ENCODE measurements around the gene ABTB2.

ABTB2 gene

DNA sequence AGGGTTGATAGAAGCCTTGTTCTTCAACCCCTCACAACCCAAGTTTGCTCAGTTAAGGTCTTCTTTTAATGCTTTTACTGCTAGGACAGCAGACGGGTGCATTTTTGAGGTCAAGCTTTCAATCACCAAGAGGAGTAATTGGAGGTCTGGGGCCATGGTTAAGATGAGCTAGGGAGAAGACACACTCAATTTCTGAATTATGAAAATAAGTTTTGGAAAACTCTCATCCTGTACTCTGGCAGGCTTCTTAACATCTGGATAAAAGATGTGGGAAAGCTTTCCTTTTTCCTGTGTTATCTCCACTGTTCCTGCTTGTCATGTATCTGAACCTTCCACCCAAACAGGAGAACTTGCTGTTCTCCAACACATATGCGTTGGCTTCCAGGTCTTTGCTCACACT, 9.7 kb downstream of the ABTB2 start:
- TF ChIP-seq ZNF8 (CRISPR knock-in tag; IDR thresholded peaks at IDR 0.05) = no peak
- no peak for TF ChIP-seq GLIS3 (CRISPR knock-in tag; IDR thresholded peaks at IDR 0.05)
- TF ChIP-seq ARNTL (CRISPR knock-in tag; IDR thresholded peaks at IDR 0.05; ENCODE audit: borderline replicate concordance, low read depth) = no peak
- TF ChIP-seq ZNF70 (CRISPR knock-in tag; IDR thresholded peaks at IDR 0.05) = no peak
- TF ChIP-seq, protein P1, sequence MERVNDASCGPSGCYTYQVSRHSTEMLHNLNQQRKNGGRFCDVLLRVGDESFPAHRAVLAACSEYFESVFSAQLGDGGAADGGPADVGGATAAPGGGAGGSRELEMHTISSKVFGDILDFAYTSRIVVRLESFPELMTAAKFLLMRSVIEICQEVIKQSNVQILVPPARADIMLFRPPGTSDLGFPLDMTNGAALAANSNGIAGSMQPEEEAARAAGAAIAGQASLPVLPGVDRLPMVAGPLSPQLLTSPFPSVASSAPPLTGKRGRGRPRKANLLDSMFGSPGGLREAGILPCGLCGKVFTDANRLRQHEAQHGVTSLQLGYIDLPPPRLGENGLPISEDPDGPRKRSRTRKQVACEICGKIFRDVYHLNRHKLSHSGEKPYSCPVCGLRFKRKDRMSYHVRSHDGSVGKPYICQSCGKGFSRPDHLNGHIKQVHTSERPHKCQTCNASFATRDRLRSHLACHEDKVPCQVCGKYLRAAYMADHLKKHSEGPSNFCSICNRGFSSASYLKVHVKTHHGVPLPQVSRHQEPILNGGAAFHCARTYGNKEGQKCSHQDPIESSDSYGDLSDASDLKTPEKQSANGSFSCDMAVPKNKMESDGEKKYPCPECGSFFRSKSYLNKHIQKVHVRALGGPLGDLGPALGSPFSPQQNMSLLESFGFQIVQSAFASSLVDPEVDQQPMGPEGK (CRISPR knock-in tag; IDR thresholded peaks at IDR 0.05; ENCODE audit: borderline replicate concordance) = no peak
- TF ChIP-seq, protein P2, sequence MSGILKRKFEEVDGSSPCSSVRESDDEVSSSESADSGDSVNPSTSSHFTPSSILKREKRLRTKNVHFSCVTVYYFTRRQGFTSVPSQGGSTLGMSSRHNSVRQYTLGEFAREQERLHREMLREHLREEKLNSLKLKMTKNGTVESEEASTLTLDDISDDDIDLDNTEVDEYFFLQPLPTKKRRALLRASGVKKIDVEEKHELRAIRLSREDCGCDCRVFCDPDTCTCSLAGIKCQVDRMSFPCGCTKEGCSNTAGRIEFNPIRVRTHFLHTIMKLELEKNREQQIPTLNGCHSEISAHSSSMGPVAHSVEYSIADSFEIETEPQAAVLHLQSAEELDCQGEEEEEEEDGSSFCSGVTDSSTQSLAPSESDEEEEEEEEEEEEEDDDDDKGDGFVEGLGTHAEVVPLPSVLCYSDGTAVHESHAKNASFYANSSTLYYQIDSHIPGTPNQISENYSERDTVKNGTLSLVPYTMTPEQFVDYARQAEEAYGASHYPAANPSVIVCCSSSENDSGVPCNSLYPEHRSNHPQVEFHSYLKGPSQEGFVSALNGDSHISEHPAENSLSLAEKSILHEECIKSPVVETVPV (CRISPR knock-in tag; IDR thresholded peaks at IDR 0.05) = no peak
- no peak for TF ChIP-seq OSR1 (CRISPR knock-in tag; IDR thresholded peaks at IDR 0.05)
- no peak for TF ChIP-seq BACH2 (CRISPR knock-in tag; IDR thresholded peaks at IDR 0.05; ENCODE audit: borderline replicate concordance)
- no peak for TF ChIP-seq ZNF565 (CRISPR knock-in tag; conservative IDR thresholded peaks at IDR 0.05; ENCODE audit: low read depth)
- TF ChIP-seq, protein P3, sequence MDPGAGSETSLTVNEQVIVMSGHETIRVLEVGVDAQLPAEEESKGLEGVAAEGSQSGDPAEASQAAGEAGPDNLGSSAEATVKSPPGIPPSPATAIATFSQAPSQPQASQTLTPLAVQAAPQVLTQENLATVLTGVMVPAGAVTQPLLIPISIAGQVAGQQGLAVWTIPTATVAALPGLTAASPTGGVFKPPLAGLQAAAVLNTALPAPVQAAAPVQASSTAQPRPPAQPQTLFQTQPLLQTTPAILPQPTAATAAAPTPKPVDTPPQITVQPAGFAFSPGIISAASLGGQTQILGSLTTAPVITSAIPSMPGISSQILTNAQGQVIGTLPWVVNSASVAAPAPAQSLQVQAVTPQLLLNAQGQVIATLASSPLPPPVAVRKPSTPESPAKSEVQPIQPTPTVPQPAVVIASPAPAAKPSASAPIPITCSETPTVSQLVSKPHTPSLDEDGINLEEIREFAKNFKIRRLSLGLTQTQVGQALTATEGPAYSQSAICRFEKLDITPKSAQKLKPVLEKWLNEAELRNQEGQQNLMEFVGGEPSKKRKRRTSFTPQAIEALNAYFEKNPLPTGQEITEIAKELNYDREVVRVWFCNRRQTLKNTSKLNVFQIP (CRISPR knock-in tag; IDR thresholded peaks at IDR 0.05; ENCODE audit: borderline replicate concordance, low read depth) = no peak
- TF ChIP-seq ZFP3 (CRISPR knock-in tag; IDR thresholded peaks at IDR 0.05) = no peak
- TF ChIP-seq TOX (CRISPR knock-in tag; IDR thresholded peaks at IDR 0.05; ENCODE audit: borderline replicate concordance) = no peak
- TF ChIP-seq, protein P4, sequence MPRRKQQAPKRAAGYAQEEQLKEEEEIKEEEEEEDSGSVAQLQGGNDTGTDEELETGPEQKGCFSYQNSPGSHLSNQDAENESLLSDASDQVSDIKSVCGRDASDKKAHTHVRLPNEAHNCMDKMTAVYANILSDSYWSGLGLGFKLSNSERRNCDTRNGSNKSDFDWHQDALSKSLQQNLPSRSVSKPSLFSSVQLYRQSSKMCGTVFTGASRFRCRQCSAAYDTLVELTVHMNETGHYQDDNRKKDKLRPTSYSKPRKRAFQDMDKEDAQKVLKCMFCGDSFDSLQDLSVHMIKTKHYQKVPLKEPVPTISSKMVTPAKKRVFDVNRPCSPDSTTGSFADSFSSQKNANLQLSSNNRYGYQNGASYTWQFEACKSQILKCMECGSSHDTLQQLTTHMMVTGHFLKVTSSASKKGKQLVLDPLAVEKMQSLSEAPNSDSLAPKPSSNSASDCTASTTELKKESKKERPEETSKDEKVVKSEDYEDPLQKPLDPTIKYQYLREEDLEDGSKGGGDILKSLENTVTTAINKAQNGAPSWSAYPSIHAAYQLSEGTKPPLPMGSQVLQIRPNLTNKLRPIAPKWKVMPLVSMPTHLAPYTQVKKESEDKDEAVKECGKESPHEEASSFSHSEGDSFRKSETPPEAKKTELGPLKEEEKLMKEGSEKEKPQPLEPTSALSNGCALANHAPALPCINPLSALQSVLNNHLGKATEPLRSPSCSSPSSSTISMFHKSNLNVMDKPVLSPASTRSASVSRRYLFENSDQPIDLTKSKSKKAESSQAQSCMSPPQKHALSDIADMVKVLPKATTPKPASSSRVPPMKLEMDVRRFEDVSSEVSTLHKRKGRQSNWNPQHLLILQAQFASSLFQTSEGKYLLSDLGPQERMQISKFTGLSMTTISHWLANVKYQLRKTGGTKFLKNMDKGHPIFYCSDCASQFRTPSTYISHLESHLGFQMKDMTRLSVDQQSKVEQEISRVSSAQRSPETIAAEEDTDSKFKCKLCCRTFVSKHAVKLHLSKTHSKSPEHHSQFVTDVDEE (CRISPR knock-in tag; IDR thresholded peaks at IDR 0.05) = no peak
- no peak for TF ChIP-seq ZC3H10 (CRISPR knock-in tag; IDR thresholded peaks at IDR 0.05)
- no peak for TF ChIP-seq PPARA (CRISPR knock-in tag; IDR thresholded peaks at IDR 0.05; ENCODE audit: borderline replicate concordance)
- no peak for TF ChIP-seq CSDC2 (CRISPR knock-in tag; IDR thresholded peaks at IDR 0.05)
- TF ChIP-seq, protein P5, sequence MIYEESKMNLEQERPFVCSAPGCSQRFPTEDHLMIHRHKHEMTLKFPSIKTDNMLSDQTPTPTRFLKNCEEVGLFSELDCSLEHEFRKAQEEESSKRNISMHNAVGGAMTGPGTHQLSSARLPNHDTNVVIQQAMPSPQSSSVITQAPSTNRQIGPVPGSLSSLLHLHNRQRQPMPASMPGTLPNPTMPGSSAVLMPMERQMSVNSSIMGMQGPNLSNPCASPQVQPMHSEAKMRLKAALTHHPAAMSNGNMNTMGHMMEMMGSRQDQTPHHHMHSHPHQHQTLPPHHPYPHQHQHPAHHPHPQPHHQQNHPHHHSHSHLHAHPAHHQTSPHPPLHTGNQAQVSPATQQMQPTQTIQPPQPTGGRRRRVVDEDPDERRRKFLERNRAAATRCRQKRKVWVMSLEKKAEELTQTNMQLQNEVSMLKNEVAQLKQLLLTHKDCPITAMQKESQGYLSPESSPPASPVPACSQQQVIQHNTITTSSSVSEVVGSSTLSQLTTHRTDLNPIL (CRISPR knock-in tag; IDR thresholded peaks at IDR 0.05; ENCODE audit: low read depth) = no peak
- TF ChIP-seq SNAI2 (CRISPR knock-in tag; IDR thresholded peaks at IDR 0.05) = no peak
- TF ChIP-seq ESRRG (CRISPR knock-in tag; IDR thresholded peaks at IDR 0.05) = no peak
- no peak for TF ChIP-seq TCF4 (CRISPR knock-in tag; IDR thresholded peaks at IDR 0.05; ENCODE audit: borderline replicate concordance)
- ATAC-seq = no peak

DNA sequence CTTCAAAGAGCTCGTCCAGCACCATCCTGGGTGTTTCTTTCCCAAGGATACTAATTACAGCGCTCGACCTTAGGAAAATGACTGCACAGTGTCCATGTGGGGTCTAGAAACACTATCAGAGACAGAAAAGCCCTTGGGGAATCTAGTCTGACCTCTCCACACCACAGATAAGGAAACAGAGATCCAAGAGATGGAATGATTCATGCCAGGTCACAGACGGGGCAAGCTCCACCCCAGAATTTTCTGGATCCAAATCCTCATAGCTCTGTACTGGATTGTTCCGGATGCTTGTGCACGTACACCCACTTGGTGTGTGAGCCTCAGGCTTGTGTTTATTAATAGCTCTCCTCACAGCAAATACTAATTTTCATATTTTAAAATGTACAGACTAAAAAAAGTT, 11.3 kb downstream of the ABTB2 start:
- TF ChIP-seq BACH2 (CRISPR knock-in tag; IDR thresholded peaks at IDR 0.05; ENCODE audit: borderline replicate concordance) (no peak), TCF4 (CRISPR knock-in tag; IDR thresholded peaks at IDR 0.05; ENCODE audit: borderline replicate concordance) (no peak), ZNF565 (CRISPR knock-in tag; conservative IDR thresholded peaks at IDR 0.05; ENCODE audit: low read depth) (no peak), ZNF70 (CRISPR knock-in tag; IDR thresholded peaks at IDR 0.05) (no peak), TOX (CRISPR knock-in tag; IDR thresholded peaks at IDR 0.05; ENCODE audit: borderline replicate concordance) (no peak), OSR1 (CRISPR knock-in tag; IDR thresholded peaks at IDR 0.05) (no peak), ESRRG (CRISPR knock-in tag; IDR thresholded peaks at IDR 0.05) (no peak), ARNTL (CRISPR knock-in tag; IDR thresholded peaks at IDR 0.05; ENCODE audit: borderline replicate concordance, low read depth) (no peak), SNAI2 (CRISPR knock-in tag; IDR thresholded peaks at IDR 0.05) (no peak), PPARA (CRISPR knock-in tag; IDR thresholded peaks at IDR 0.05; ENCODE audit: borderline replicate concordance) (no peak), ZC3H10 (CRISPR knock-in tag; IDR thresholded peaks at IDR 0.05) (no peak)
- TF ChIP-seq, protein P5 (CRISPR knock-in tag; IDR thresholded peaks at IDR 0.05; ENCODE audit: low read depth) = no peak
- TF ChIP-seq, protein P1 (CRISPR knock-in tag; IDR thresholded peaks at IDR 0.05; ENCODE audit: borderline replicate concordance) = no peak
- TF ChIP-seq, protein P4 (CRISPR knock-in tag; IDR thresholded peaks at IDR 0.05) = no peak; the same call in 1 of the 2 replicates
- no peak; the same call in 2 of the 3 replicates for ATAC-seq

Data from SK-N-SH treated with all-trans-retinoic acid at 6 μM for 48 hours (cell line).